PC-9 (cell line): ENCODE measurements around the gene COL24A1.

Experiments used
- EZH2 ChIP-seq: fragments of 200-600 bp; sonication (generic); IDR thresholded peaks from 2 replicates; pipeline ENCODE4 v1.8.0; 2017; ENCODE audit warnings: antibody characterized with exemption, low read depth
- TF ChIP-seq, protein P1 (sequence below): fragments of 200-600 bp; sonication (generic); conservative IDR thresholded peaks from 2 replicates; pipeline ENCODE4 v1.6.1; 2017; ENCODE audit warnings: mixed run types, antibody characterized with exemption, mild to moderate bottlenecking, moderate library complexity

DNA sequence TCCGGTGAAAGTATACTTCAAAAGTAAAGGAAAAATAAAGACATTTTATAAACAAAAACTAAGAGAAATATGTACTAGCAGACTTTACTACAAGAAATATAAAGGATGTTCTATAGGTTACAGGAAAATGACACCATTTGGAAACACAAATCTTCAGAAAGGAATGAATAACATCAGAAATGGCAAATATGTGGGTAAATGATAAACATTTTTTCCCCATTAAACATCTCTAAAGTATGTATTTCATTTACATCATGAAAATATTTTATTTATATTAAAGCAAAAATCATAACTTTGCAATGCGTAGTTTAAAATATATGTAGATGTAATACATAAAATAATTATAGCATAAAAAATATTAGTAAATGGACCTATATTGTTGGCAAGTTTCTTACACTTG is 264.2 kb downstream of the COL24A1 start:
- TF ChIP-seq EZH2 = no peak
- TF ChIP-seq, protein P1, sequence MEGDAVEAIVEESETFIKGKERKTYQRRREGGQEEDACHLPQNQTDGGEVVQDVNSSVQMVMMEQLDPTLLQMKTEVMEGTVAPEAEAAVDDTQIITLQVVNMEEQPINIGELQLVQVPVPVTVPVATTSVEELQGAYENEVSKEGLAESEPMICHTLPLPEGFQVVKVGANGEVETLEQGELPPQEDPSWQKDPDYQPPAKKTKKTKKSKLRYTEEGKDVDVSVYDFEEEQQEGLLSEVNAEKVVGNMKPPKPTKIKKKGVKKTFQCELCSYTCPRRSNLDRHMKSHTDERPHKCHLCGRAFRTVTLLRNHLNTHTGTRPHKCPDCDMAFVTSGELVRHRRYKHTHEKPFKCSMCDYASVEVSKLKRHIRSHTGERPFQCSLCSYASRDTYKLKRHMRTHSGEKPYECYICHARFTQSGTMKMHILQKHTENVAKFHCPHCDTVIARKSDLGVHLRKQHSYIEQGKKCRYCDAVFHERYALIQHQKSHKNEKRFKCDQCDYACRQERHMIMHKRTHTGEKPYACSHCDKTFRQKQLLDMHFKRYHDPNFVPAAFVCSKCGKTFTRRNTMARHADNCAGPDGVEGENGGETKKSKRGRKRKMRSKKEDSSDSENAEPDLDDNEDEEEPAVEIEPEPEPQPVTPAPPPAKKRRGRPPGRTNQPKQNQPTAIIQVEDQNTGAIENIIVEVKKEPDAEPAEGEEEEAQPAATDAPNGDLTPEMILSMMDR = no peak
